H1 (cell line): Measurements from ENCODE around the gene ZNF77.

Experiments
- POLR2A ChIP-seq, 2 experiments: IDR thresholded peaks; 1 replicate in 1 of 2; 2 replicates in 1 of 2; pipeline ENCODE4 v1.6.1; 2011; ENCODE audit warnings: low read depth in 2 of 2, low read length in 2 of 2, mild to moderate bottlenecking in 2 of 2; ENCODE audit errors: control extremely low read depth in 1 of 2
- TF ChIP-seq, protein P1 (sequence below), 3 experiments: IDR thresholded peaks; 1 replicate in 2 of 3; 2 replicates in 1 of 3; pipeline versions ENCODE4 v1.5.1 to v1.6.1; 2011; ENCODE audit warnings: low read length in 3 of 3, mild to moderate bottlenecking in 3 of 3, inconsistent platforms in 2 of 3, low read depth in 1 of 3, moderate library complexity in 1 of 3; ENCODE audit not compliant: insufficient read depth in 1 of 3; ENCODE audit errors: control extremely low read depth in 1 of 3

DNA sequence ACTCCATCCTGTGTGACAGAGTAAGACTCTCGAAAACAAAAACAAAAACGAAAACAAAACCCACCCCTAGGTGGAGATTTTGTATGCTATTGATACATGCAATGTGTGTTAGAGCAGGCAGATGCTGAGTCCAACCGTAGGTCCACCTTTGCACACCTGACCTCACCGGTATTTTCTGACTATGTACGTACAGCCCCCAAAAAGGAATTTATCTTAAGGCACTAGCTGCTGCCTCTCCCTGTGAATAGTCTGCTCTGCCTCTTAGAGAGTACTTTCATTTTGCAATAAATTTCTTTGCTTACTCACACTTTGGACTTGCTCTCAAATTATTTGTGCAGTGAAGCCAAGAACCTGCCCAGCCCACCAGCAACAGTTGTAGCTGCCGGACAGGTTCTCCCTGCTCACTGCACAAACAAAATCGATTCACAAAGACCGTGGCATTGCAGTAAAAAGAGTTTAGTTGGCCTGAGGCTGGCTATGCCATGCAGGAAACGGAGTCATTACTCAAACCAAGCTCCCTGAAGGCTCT, 8.2 kb upstream of the ZNF77 start:
- TF ChIP-seq, protein P1, sequence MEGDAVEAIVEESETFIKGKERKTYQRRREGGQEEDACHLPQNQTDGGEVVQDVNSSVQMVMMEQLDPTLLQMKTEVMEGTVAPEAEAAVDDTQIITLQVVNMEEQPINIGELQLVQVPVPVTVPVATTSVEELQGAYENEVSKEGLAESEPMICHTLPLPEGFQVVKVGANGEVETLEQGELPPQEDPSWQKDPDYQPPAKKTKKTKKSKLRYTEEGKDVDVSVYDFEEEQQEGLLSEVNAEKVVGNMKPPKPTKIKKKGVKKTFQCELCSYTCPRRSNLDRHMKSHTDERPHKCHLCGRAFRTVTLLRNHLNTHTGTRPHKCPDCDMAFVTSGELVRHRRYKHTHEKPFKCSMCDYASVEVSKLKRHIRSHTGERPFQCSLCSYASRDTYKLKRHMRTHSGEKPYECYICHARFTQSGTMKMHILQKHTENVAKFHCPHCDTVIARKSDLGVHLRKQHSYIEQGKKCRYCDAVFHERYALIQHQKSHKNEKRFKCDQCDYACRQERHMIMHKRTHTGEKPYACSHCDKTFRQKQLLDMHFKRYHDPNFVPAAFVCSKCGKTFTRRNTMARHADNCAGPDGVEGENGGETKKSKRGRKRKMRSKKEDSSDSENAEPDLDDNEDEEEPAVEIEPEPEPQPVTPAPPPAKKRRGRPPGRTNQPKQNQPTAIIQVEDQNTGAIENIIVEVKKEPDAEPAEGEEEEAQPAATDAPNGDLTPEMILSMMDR (IDR thresholded peaks at IDR 0.05; ENCODE audit: control extremely low read depth in 1 of 3, insufficient read depth in 1 of 3, low read depth in 1 of 3, low read length in 3 of 3): no peak
- no peak for TF ChIP-seq POLR2A (IDR thresholded peaks at IDR 0.05; ENCODE audit: control extremely low read depth in 1 of 2, low read depth in 2 of 2, low read length in 2 of 2)
